SKM-1 treated with dmso at 0.1 percent for 144 hours (cell line): Measurements from ENCODE around the gene NPLOC4.
"Not testable (repeated sequence)": the region's sequence is repeated elsewhere in the genome, so short reads cannot be mapped to it uniquely, and the experiment has no call there.

ENCODE experiments used
- DNase-seq: peaks from one replicate; lab custom pipeline; 2025; ENCODE audit not compliant: unreplicated experiment; lab: John Stamatoyannopoulos, UW

The NPLOC4 gene

GRCh38 chr17:81535480-81536298 lies 101.2 kb downstream of the NPLOC4 start:
- no peak for DNase-seq

GRCh38 chr17:81535007-81535328 lies 101.9 kb downstream of the NPLOC4 start:
- no peak for DNase-seq

- DNase-seq, result peak; percentile 14
Observed at GRCh38 chr17:81534157-81535006, 102.5 kb downstream of the NPLOC4 start.

DNA sequence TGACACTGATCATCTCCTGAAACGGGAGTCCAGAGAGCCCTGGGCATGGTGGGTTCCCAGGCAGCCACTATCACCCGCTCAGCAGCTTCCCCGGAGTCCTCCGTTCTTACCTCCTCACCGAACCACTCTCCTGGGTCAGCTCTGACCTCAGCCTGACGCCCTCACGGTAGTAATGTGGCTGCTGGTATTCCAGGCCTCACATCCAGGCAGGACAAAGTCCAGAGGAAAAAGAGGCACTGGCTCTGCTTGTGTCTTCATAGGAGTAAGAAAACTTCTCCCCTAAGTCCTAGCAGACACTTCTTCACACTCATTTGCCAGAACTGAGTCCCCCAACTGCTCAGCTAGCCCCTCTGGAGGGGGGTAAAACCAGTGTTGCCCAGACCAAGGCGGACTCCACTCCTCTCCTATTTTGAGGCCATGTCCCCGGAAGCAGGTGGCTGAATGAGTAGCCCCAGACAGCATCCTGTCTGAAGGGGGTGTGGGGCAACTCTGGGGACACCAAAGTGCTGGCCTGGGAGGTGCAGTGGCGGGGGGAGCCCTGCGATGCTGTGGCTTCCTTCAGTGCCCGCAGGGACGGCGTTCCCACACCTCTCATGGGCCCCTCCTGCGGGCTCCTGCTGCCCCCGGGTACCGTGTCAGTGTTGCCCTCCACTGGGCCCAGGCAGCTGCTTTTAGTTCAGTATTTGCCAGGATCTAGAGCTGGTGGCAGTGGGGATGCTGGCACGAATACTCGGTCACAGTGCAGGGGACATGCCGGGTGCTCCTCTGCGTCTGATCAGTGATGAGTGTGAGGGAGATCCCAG lies 103.4 kb downstream of the NPLOC4 start:
- no peak for DNase-seq

DNA sequence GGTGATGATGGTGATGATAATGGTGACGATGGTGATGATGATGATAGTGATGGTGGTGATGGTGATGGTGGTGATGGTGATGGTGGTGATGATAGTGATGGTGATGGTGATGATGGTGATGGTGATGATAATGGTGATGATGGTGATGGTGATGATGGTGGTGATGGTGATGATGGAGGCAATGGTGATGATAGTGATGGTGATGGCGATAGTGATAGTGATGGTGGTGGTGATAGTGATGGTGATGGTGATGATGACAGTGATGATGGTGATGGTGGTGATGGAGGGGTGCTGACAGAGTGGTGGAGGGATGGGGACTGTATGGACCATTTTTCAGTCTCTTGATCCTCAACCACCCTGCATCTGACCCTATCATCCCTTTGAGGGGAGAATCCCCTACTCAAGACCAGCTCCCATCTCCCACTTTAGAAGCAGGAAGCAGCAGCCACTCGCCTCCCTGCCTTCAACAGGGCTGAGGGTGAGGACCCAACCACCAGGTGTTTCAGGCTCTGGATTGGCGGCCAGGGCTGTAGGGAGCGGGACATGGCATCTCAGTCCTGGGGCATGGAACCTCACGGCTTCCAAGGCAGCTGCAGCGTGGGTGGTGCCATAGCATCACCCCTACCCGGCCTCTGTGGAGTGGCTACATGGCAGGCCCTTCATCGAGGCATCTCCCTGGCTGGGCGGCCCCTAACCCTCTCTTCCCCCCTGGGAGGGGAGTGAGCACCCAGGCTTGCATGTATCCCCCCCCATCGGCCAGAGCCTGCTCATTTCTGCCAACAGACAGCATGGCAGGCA lies 104.2 kb downstream of the NPLOC4 start:
- DNase-seq, result no peak

DNA sequence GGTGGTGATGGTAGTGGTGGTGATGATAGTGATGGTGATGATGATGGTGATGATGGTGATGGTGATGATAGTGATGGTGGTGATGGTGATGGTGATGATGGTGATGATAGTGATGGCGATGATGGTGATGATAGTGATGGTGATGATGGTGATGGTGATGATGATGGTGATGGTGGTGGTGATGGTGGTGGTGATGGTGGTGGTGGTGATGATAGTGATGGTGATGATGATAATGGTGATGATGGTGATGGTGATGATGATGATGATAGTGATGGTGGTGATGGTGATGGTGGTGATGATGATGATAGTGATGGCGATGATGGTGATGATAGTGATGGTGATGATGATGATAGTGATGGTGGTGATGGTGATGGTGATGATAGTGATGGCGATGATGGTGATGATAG lies 104.9 kb downstream of the NPLOC4 start:
- not testable (repeated sequence) for DNase-seq

- DNase-seq, result not testable (repeated sequence)
Observed at GRCh38 chr17:81531013-81531412, 105.9 kb downstream of the NPLOC4 start.

DNA sequence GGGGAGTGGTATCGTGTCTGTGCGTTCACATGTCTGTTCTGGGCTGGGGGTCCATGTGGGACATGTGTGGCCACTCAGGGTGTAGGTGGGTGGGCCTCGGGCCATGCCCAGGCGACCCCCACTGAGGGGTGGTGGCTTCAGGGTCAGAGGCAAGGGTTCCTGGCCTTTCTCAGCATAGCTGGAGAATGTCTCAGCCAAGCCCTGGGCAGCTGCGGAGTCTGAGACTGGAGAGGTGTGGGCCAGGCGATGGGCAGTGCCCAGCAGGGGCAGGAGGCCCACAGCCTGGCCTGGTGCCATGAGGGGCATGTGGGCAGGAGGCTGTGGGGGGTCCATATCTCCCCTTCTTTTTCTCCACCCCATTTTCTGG lies 107.5 kb downstream of the NPLOC4 start:
- no peak for DNase-seq

GRCh38 chr17:81528651-81529436 lies 108.1 kb downstream of the NPLOC4 start:
- no peak for DNase-seq

GRCh38 chr17:81528384-81528650 lies 108.6 kb downstream of the NPLOC4 start:
- DNase-seq, result no peak

DNA sequence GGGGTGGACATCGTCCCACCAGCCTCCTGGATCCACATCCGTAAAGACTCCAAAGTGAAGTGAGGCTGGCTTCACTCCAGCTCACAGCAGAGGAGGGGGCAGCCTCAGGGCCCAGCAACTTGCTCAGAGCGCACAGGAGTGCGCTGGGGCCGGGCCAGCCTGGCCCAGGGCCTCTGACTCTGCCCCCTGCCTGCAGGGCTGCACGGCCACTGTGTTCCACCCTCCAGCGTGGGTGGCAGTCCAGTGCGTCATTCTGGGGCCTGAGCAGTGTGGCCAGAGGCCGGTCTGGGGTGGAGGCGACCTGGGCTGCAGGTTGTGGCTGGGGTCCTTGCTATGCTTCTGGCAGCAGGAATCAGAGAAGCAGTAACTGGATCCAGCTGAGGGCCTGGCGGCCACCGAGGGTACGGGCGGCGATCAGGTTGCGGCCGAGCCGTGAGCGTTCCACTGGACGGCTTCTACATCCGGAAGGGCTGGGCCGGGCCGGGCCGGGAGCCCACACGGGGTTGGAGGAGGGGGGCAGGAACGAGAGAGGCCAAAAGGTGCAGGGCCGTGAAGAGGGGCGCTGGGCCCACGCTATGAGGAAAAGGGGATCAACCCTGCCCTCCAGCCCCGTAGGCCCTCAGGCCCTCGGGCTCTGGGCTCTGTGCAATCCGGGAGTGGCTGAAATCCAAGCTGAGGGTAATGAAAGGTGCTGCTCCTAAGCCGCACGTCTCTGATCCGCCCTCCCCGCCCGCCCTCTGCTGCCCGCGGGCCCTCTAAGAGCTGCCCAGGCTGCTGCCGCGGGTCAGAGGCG lies 109.1 kb downstream of the NPLOC4 start, which contains the start of gene FSCN2:
TSS of gene FSCN2 (plus strand) at position 787 of the 793 bp plus-strand sequence. CDS start 155 bp downstream, outside the sequence.
- no peak for DNase-seq

- DNase-seq, result no peak
Observed at GRCh38 chr17:81526662-81527571, 110.0 kb downstream of the NPLOC4 start.

GRCh38 chr17:81524865-81525159 lies 112.1 kb downstream of the NPLOC4 start:
- no peak for DNase-seq

- DNase-seq, result no peak
Observed at GRCh38 chr17:81524039-81524864, 112.7 kb downstream of the NPLOC4 start.

GRCh38 chr17:81523402-81524038 lies 113.4 kb downstream of the NPLOC4 start:
- DNase-seq, result no peak

GRCh38 chr17:81522491-81523401 lies 114.2 kb downstream of the NPLOC4 start:
- DNase-seq, result no peak
